ENCODE measurements around the gene RFNG.

GRCh38 chr17:82039695-82040299, 11.8 kb downstream of the RFNG start:
- TF ChIP-seq POLR2A (IDR thresholded peaks at IDR 0.05) (no peak), CTCF (IDR thresholded peaks at IDR 0.05) (no peak)

Measured in adrenal gland (tissue), 5 donors.